GM23338 (cell line): ENCODE measurements around the gene PINK1. TPM values are rescaled to one million over a fixed set of nuclear protein-coding genes. Genes with fewer than 3 reads are reported as not detected.

ENCODE experiments used
- NANOG ChIP-seq: IDR thresholded peaks from 2 replicates; pipeline ENCODE4 v1.6.1; 2016; ENCODE audit warnings: antibody characterized with exemption, borderline replicate concordance
- POLR2AphosphoS5 ChIP-seq: IDR thresholded peaks from 2 replicates; pipeline ENCODE4 v1.6.1; 2016; ENCODE audit warnings: antibody characterized with exemption, low read depth
- STAT1 ChIP-seq: IDR thresholded peaks from one replicate; pipeline ENCODE4 v1.6.1; 2016; ENCODE audit warnings: antibody characterized with exemption; ENCODE audit not compliant: unreplicated experiment
- polyA plus RNA-seq: library from polyadenylated mRNA; unstranded; fragments of >200 nt; fragmentation: Nextera tagmentation; extraction: Ambion mirVana; gene quantifications from 2 replicates; pipeline ENCODE4 v1.2.1, GENCODE V29; 2016
- total RNA-seq: library from RNA; depleted of rRNA; stranded (reverse); fragments of >200 nt; shearing (Covaris generic); gene quantifications from 2 replicates; pipeline ENCODE4 v1.2.3, GENCODE V29; 2014
- TF ChIP-seq, protein P1 (sequence below): fragments of 250-450 bp; sonication (Bioruptor Pico); IDR thresholded peaks from 2 replicates; pipeline ENCODE4 v1.5.0; 2020; ENCODE audit warnings: mild to moderate bottlenecking, moderate library complexity
- TF ChIP-seq, protein P2 (sequence below): IDR thresholded peaks from one replicate; pipeline ENCODE4 v1.6.1; 2018; ENCODE audit warnings: antibody characterized with exemption; ENCODE audit not compliant: unreplicated experiment

PINK1 gene
- total and polyA plus RNA-seq, 2 experiments from 2014 or later = 20.8 to 42.7 TPM

DNA sequence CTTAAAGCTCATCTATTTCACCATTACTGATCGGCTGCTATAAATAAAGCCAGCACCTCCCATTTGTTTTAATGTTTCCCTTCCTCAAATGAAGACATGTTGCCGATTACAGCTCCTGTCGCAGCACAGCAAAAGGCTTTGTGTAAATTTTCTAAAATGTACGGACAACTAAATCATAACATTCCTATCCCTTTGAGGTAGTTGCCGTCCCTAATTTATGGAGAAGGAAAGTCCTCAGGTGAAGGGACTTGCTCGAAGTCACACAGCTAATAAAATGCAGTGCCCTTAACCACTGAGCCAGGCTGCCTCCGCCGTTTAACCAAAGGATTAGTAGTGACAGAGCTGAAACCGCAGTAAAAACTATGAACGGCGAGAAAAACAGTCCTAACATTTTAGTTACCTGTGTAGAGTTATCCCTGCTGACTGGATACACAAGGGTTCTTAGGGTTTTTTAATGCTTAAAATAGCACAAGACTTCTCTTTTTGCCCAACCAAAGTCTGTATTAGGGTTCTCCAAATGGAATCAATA is 871 bp downstream of the PINK1 start (continued):
- TF ChIP-seq, protein P1, sequence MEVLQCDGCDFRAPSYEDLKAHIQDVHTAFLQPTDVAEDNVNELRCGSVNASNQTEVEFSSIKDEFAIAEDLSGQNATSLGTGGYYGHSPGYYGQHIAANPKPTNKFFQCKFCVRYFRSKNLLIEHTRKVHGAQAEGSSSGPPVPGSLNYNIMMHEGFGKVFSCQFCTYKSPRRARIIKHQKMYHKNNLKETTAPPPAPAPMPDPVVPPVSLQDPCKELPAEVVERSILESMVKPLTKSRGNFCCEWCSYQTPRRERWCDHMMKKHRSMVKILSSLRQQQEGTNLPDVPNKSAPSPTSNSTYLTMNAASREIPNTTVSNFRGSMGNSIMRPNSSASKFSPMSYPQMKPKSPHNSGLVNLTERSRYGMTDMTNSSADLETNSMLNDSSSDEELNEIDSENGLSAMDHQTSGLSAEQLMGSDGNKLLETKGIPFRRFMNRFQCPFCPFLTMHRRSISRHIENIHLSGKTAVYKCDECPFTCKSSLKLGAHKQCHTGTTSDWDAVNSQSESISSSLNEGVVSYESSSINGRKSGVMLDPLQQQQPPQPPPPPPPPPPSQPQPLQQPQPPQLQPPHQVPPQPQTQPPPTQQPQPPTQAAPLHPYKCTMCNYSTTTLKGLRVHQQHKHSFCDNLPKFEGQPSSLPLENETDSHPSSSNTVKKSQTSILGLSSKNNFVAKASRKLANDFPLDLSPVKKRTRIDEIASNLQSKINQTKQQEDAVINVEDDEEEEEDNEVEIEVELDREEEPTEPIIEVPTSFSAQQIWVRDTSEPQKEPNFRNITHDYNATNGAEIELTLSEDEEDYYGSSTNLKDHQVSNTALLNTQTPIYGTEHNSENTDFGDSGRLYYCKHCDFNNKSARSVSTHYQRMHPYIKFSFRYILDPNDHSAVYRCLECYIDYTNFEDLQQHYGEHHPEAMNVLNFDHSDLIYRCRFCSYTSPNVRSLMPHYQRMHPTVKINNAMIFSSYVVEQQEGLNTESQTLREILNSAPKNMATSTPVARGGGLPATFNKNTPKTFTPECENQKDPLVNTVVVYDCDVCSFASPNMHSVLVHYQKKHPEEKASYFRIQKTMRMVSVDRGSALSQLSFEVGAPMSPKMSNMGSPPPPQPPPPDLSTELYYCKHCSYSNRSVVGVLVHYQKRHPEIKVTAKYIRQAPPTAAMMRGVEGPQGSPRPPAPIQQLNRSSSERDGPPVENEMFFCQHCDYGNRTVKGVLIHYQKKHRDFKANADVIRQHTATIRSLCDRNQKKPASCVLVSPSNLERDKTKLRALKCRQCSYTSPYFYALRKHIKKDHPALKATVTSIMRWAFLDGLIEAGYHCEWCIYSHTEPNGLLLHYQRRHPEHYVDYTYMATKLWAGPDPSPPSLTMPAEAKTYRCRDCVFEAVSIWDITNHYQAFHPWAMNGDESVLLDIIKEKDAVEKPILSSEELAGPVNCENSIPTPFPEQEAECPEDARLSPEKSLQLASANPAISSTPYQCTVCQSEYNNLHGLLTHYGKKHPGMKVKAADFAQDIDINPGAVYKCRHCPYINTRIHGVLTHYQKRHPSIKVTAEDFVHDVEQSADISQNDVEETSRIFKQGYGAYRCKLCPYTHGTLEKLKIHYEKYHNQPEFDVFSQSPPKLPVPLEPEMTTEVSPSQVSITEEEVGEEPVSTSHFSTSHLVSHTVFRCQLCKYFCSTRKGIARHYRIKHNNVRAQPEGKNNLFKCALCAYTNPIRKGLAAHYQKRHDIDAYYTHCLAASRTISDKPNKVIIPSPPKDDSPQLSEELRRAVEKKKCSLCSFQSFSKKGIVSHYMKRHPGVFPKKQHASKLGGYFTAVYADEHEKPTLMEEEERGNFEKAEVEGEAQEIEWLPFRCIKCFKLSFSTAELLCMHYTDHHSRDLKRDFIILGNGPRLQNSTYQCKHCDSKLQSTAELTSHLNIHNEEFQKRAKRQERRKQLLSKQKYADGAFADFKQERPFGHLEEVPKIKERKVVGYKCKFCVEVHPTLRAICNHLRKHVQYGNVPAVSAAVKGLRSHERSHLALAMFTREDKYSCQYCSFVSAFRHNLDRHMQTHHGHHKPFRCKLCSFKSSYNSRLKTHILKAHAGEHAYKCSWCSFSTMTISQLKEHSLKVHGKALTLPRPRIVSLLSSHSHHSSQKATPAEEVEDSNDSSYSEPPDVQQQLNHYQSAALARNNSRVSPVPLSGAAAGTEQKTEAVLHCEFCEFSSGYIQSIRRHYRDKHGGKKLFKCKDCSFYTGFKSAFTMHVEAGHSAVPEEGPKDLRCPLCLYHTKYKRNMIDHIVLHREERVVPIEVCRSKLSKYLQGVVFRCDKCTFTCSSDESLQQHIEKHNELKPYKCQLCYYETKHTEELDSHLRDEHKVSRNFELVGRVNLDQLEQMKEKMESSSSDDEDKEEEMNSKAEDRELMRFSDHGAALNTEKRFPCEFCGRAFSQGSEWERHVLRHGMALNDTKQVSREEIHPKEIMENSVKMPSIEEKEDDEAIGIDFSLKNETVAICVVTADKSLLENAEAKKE (CRISPR knock-in tag) = no peak
- TF ChIP-seq, protein P2, sequence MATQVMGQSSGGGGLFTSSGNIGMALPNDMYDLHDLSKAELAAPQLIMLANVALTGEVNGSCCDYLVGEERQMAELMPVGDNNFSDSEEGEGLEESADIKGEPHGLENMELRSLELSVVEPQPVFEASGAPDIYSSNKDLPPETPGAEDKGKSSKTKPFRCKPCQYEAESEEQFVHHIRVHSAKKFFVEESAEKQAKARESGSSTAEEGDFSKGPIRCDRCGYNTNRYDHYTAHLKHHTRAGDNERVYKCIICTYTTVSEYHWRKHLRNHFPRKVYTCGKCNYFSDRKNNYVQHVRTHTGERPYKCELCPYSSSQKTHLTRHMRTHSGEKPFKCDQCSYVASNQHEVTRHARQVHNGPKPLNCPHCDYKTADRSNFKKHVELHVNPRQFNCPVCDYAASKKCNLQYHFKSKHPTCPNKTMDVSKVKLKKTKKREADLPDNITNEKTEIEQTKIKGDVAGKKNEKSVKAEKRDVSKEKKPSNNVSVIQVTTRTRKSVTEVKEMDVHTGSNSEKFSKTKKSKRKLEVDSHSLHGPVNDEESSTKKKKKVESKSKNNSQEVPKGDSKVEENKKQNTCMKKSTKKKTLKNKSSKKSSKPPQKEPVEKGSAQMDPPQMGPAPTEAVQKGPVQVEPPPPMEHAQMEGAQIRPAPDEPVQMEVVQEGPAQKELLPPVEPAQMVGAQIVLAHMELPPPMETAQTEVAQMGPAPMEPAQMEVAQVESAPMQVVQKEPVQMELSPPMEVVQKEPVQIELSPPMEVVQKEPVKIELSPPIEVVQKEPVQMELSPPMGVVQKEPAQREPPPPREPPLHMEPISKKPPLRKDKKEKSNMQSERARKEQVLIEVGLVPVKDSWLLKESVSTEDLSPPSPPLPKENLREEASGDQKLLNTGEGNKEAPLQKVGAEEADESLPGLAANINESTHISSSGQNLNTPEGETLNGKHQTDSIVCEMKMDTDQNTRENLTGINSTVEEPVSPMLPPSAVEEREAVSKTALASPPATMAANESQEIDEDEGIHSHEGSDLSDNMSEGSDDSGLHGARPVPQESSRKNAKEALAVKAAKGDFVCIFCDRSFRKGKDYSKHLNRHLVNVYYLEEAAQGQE = no peak
- TF ChIP-seq STAT1 (no peak), POLR2AphosphoS5 (no peak), NANOG (no peak)
